ENCODE results near the gene NRP2.

GRCh38 chr2:205659922-205660321, 22.4 kb upstream of the NRP2 start:
- TF ChIP-seq CTCF (IDR thresholded peaks at IDR 0.05; ENCODE audit: borderline replicate concordance, extremely low read depth, low read length, poor library complexity, severe bottlenecking) (no peak), EZH2 (IDR thresholded peaks at IDR 0.05; ENCODE audit: borderline replicate concordance, low read depth, low read length, severe bottlenecking) (no peak)
